ENCODE data around the gene FSCN2.
"Not testable (repeated sequence)": the region's sequence is repeated elsewhere in the genome, so short reads cannot be mapped to it uniquely, and the experiment has no call there.

Gene FSCN2

GRCh38 chr17:81580481-81580880 is 52.3 kb downstream of the FSCN2 start:
- no peak for DNase-seq

GRCh38 chr17:81581758-81582157 is 53.6 kb downstream of the FSCN2 start:
- DNase-seq = no peak

- no peak for DNase-seq
Observed at GRCh38 chr17:81582341-81582740, 54.2 kb downstream of the FSCN2 start.

- no peak for DNase-seq
Observed at GRCh38 chr17:81582749-81583148, 54.6 kb downstream of the FSCN2 start.

GRCh38 chr17:81583589-81584342 is 55.6 kb downstream of the FSCN2 start:
- no peak for DNase-seq

GRCh38 chr17:81584771-81585170 is 56.6 kb downstream of the FSCN2 start:
- not testable (repeated sequence) for DNase-seq

- no peak for DNase-seq
Observed at GRCh38 chr17:81586096-81586495, 57.9 kb downstream of the FSCN2 start.
